Measurements from ENCODE around the gene C3orf70.
"Not testable (repeated sequence)": the region's sequence is repeated elsewhere in the genome, so short reads cannot be mapped to it uniquely, and the experiment has no call there.

The C3orf70 gene

GRCh38 chr3:185151101-185151963 lies 1.5 kb downstream of the C3orf70 start:
- no peak for FAIRE-seq

- no peak for FAIRE-seq
Observed at GRCh38 chr3:185150561-185150960, 2.3 kb downstream of the C3orf70 start.

GRCh38 chr3:185149591-185149990 lies 3.3 kb downstream of the C3orf70 start:
- FAIRE-seq, result no peak

GRCh38 chr3:185145511-185145910 lies 7.3 kb downstream of the C3orf70 start:
- no peak for FAIRE-seq

- FAIRE-seq, result no peak
Observed at GRCh38 chr3:185144784-185145183, 8.1 kb downstream of the C3orf70 start.

GRCh38 chr3:185137821-185138220 lies 15.0 kb downstream of the C3orf70 start:
- no peak for FAIRE-seq

- FAIRE-seq, result no peak
Observed at GRCh38 chr3:185134509-185134908, 18.4 kb downstream of the C3orf70 start.

GRCh38 chr3:185131602-185132256 lies 21.1 kb downstream of the C3orf70 start:
- no peak for FAIRE-seq

- FAIRE-seq, result no peak
Observed at GRCh38 chr3:185129083-185129482, 23.8 kb downstream of the C3orf70 start.

- FAIRE-seq, result no peak
Observed at GRCh38 chr3:185126201-185126600, 26.7 kb downstream of the C3orf70 start.

GRCh38 chr3:185120126-185120525 lies 32.7 kb downstream of the C3orf70 start:
- FAIRE-seq, result no peak

GRCh38 chr3:185115371-185115770 lies 37.5 kb downstream of the C3orf70 start:
- FAIRE-seq, result no peak

GRCh38 chr3:185114756-185115155 lies 38.1 kb downstream of the C3orf70 start:
- no peak for FAIRE-seq

- no peak for FAIRE-seq
Observed at GRCh38 chr3:185112186-185112585, 40.7 kb downstream of the C3orf70 start.

GRCh38 chr3:185109012-185109411 lies 43.8 kb downstream of the C3orf70 start:
- not testable (repeated sequence) for FAIRE-seq

GRCh38 chr3:185106256-185106890 lies 46.5 kb downstream of the C3orf70 start:
- not testable (repeated sequence) for FAIRE-seq

- FAIRE-seq, result no peak
Observed at GRCh38 chr3:185103359-185104127, 49.3 kb downstream of the C3orf70 start.

- no peak for FAIRE-seq
Observed at GRCh38 chr3:185094697-185095096, 58.2 kb downstream of the C3orf70 start.

GRCh38 chr3:185093116-185093515 lies 59.7 kb downstream of the C3orf70 start:
- FAIRE-seq, result no peak

GRCh38 chr3:185090811-185091210 lies 62.0 kb downstream of the C3orf70 start:
- no peak for FAIRE-seq

- no peak for FAIRE-seq
Observed at GRCh38 chr3:185089751-185090150, 63.1 kb downstream of the C3orf70 start.

- no peak for FAIRE-seq
Observed at GRCh38 chr3:185089343-185089742, 63.5 kb downstream of the C3orf70 start.

- FAIRE-seq, result no peak
Observed at GRCh38 chr3:185087419-185087818, 65.4 kb downstream of the C3orf70 start.
